GM19455 (cell line): ENCODE measurements around the gene POF1B.

Experiments used
- ATAC-seq: cut with Tn5 transposase; IDR thresholded peaks from one replicate; pipeline ENCODE4 v1.9.1; 2021; ENCODE audit not compliant: unreplicated experiment

The POF1B gene

GRCh38 chrX:85243761-85244449 is 135.6 kb downstream of the POF1B start, which contains the start of the genes SATL1 and ZNF711:
SATL1 (minus strand) TSS chrX:85243779; CDS start chrX:85108968, 134,811 bp downstream.
ZNF711 (plus strand) TSS chrX:85243991; CDS start chrX:85247573, 3,582 bp downstream.
- peak; percentile 68 for ATAC-seq

DNA sequence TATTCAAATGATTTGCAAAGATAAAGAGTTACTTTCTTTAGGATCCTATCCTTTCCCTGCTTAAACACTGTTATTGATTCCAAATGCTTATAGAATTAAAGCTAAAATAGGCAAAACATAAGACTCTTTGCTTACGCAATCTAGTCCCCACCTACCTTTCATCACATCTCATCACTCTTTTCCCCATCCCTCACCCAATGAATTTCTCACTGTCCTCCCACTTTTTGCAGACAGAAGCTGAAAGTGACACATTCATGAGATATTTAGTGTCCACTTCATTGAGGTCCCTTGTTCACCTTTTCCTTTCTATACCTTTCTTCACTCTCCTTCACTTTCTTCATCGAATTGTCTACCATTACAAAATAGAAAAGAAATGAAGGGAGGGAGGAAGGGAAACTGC is 136.3 kb downstream of the POF1B start:
- ATAC-seq, result no peak
